Smooth muscle cell (in vitro differentiated cells): Measurements from ENCODE around the gene IFI35. TPM values are rescaled to one million over a fixed set of nuclear protein-coding genes. Genes with fewer than 3 reads are reported as not detected.
A peak's percentile ranks its signal among the peaks of the same experiment; 100 is the strongest.

Experiments
- DNase-seq: peaks from one replicate; lab custom pipeline; 2025; ENCODE audit not compliant: unreplicated experiment; lab: John Stamatoyannopoulos, UW
- H2AFZ ChIP-seq: fragments of 200-600 bp; sonication (generic); 2 replicates; pipeline ENCODE4 v1.6.0; 2016; ENCODE audit warnings: antibody characterized with exemption, low read depth, mild to moderate bottlenecking
- H3F3A ChIP-seq: fragments of 200-600 bp; sonication (generic); 2 replicates; pipeline ENCODE4 v1.6.0; 2017; ENCODE audit warnings: antibody characterized with exemption, low read depth
- H3K27ac ChIP-seq: fragments of 200-600 bp; sonication (generic); 2 replicates; pipeline ENCODE4 v1.5.1; 2016; ENCODE audit warnings: low read depth, mild to moderate bottlenecking
- H3K27me3 ChIP-seq: fragments of 200-600 bp; sonication (generic); 2 replicates; pipeline ENCODE4 v1.6.1; 2016; ENCODE audit warnings: low read depth, mild to moderate bottlenecking
- H3K36me3 ChIP-seq: fragments of 200-600 bp; sonication (generic); 2 replicates; pipeline ENCODE4 v1.5.1; 2016; ENCODE audit warnings: low read depth
- H3K4me1 ChIP-seq: fragments of 200-600 bp; sonication (generic); 2 replicates; pipeline ENCODE4 v1.5.1; 2016; ENCODE audit warnings: low read depth
- H3K4me2 ChIP-seq: fragments of 200-600 bp; sonication (generic); 2 replicates; pipeline ENCODE4 v1.6.0; 2016; ENCODE audit warnings: mild to moderate bottlenecking
- H3K4me3 ChIP-seq: fragments of 200-600 bp; sonication (generic); 2 replicates; pipeline ENCODE4 v1.5.1; 2016; ENCODE audit warnings: mild to moderate bottlenecking
- H3K79me2 ChIP-seq: fragments of 200-600 bp; sonication (generic); 2 replicates; pipeline ENCODE4 v1.6.0; 2016; ENCODE audit warnings: low read depth, mild to moderate bottlenecking
- H3K9ac ChIP-seq: fragments of 200-600 bp; sonication (generic); 2 replicates; pipeline ENCODE4 v1.6.0; 2016; ENCODE audit warnings: low read depth
- H3K9me3 ChIP-seq: fragments of 200-600 bp; sonication (generic); replicated peaks from 2 replicates; pipeline ENCODE4 v1.5.1; 2016; ENCODE audit warnings: low read depth
- H4K20me1 ChIP-seq: fragments of 200-600 bp; sonication (generic); 2 replicates; pipeline ENCODE4 v1.6.0; 2016; ENCODE audit warnings: low read depth
- WGBS: methylation state at CpG from one replicate; pipeline ENCODE4 v1.1.7; 2016; ENCODE audit warnings: low lambda C conversion rate; 5-methylcytosine and 5-hydroxymethylcytosine counted together
- polyA plus RNA-seq: library from polyadenylated mRNA; unstranded; fragments of >200 nt; fragmentation: Nextera tagmentation; extraction: Ambion mirVana; gene quantifications from 2 replicates; pipeline ENCODE4 v1.2.1, GENCODE V29; 2016
- total RNA-seq: library from RNA; depleted of rRNA; stranded (reverse); fragments of >200 nt; gene quantifications from 2 replicates; pipeline ENCODE4 v1.2.3, GENCODE V29; 2014
- TF ChIP-seq, protein P1 (sequence below): fragments of 200-600 bp; sonication (generic); IDR thresholded peaks from 2 replicates; pipeline ENCODE4 v1.5.1; 2017; ENCODE audit warnings: borderline replicate concordance, mild to moderate bottlenecking, antibody characterized with exemption; ENCODE audit not compliant: insufficient read depth, poor library complexity, severe bottlenecking

The IFI35 gene
- total and polyA plus RNA-seq, 2 experiments from 2014 or later: 1.9 to 6.3 TPM

DNA sequence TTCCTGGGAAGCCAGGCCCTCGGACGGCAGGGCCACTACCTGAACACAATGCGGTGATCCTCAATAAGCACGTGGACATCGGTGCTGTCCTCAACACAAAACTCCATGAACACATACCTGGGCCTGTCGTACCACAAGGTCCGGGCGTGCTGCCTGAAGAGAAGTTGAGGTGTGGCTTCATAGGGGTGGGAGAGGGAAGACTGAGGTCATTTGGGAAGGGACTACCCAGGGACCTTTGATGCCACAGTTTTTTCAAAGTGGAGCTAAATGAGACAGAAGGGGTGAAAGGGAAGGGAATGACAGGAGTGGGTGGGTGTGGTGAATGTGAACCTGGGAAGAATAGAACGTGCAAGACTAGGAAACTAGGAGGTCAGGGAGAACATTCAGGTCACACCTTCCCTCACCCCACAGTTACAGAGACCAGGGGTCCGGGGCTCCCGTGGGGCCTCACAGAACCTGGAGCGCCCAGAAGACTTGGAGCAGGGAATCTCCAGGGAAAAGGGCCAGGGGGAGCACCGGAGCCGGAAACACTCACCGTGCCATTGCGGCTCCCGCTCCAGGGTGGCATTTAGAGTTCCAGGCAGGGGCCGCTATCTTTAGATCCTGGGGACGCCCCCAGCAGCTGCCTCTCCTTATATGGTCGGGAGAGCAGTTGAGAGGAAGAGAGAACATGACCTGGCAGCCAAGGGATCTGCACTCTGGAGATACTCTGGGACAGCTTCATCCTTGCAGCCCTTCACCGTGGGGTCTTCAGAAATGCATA lies 26.9 kb upstream of the IFI35 start, which contains the start of gene PTGES3L:
TSS of gene PTGES3L (minus strand) at position 570 of the 763 bp plus-strand sequence. CDS start at position 543, 27 bp downstream.
- Histone ChIP-seq H3K9me3 (no peaks in the 10 kb centered on the region), H2AFZ (peak within 1 kb of the TSS; percentile 79), H3K9ac (peak within 1 kb of the TSS; percentile 90), H3K27ac (peak within 1 kb of the TSS; percentile 81), H3K4me2 (peak within 1 kb of the TSS; percentile 99), H3K4me1 (peaks cover 7% of the 10 kb centered on the region), H3K4me3 (peak within 1 kb of the TSS; percentile 93), H3K79me2 (peaks cover 34% of the 10 kb centered on the region), H3K27me3 (no peaks in the 10 kb centered on the region), H3K36me3 (no peaks in the 10 kb centered on the region), H3F3A (no peaks in the 10 kb centered on the region), H4K20me1 (peaks cover 21% of the 10 kb centered on the region)
- DNase-seq: peak; percentile 36
- TF ChIP-seq, protein P1, sequence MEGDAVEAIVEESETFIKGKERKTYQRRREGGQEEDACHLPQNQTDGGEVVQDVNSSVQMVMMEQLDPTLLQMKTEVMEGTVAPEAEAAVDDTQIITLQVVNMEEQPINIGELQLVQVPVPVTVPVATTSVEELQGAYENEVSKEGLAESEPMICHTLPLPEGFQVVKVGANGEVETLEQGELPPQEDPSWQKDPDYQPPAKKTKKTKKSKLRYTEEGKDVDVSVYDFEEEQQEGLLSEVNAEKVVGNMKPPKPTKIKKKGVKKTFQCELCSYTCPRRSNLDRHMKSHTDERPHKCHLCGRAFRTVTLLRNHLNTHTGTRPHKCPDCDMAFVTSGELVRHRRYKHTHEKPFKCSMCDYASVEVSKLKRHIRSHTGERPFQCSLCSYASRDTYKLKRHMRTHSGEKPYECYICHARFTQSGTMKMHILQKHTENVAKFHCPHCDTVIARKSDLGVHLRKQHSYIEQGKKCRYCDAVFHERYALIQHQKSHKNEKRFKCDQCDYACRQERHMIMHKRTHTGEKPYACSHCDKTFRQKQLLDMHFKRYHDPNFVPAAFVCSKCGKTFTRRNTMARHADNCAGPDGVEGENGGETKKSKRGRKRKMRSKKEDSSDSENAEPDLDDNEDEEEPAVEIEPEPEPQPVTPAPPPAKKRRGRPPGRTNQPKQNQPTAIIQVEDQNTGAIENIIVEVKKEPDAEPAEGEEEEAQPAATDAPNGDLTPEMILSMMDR: no peak
- WGBS: 35% methylated on average over 21 of the region's 21 CpGs

GRCh38 chr17:42980274-42980765 lies 26.3 kb upstream of the IFI35 start, which contains the start of gene RUNDC1:
TSS of gene RUNDC1 (plus strand) at chr17:42980565. CDS start at chr17:42980577, 12 bp downstream.
- Histone ChIP-seq H3K27me3 (no peaks in the 10 kb centered on the region), H3K79me2 (peaks cover 37% of the 10 kb centered on the region), H3K9ac (peak within 1 kb of the TSS; percentile 90), H3K4me3 (peak within 1 kb of the TSS; percentile 93), H3K4me1 (peaks cover 7% of the 10 kb centered on the region), H3K36me3 (no peaks in the 10 kb centered on the region), H4K20me1 (peaks cover 27% of the 10 kb centered on the region), H3K27ac (peak within 1 kb of the TSS; percentile 81), H3K9me3 (no peaks in the 10 kb centered on the region), H2AFZ (peak within 1 kb of the TSS; percentile 79), H3K4me2 (peak within 1 kb of the TSS; percentile 99), H3F3A (no peaks in the 10 kb centered on the region)
- peak; percentile 60 for DNase-seq
- TF ChIP-seq, protein P1: no peak
- under 1% methylated on average over 25 of the region's 39 CpGs for WGBS

GRCh38 chr17:42980766-42981397 lies 25.7 kb upstream of the IFI35 start:
- TF ChIP-seq, protein P1: no peak
- peak overlapping the region; percentile 99 for H3K4me2 ChIP-seq
- peaks cover 37% of the 10 kb centered on the region for H3K79me2 ChIP-seq
- no peaks in the 10 kb centered on the region for H3K9me3 ChIP-seq
- H2AFZ ChIP-seq: peak overlapping the region; percentile 79
- H4K20me1 ChIP-seq: peaks cover 30% of the 10 kb centered on the region
- WGBS: 1% methylated on average over 49 of the region's 67 CpGs
- no peaks in the 10 kb centered on the region for H3K27me3 ChIP-seq
- H3K27ac ChIP-seq: peak overlapping the region; percentile 81
- H3K4me1 ChIP-seq: peaks cover 7% of the 10 kb centered on the region
- H3K9ac ChIP-seq: peak overlapping the region; percentile 90
- H3K4me3 ChIP-seq: peak overlapping the region; percentile 93
- DNase-seq: no peak
- no peaks in the 10 kb centered on the region for H3K36me3 ChIP-seq
- H3F3A ChIP-seq: no peaks in the 10 kb centered on the region
